DMS 273 (cell line): Measurements from ENCODE around the gene PPFIA2.

Experiments used
- DNase-seq: peaks from one replicate; lab custom pipeline; 2025; ENCODE audit not compliant: unreplicated experiment; lab: John Stamatoyannopoulos, UW

Gene PPFIA2

DNA sequence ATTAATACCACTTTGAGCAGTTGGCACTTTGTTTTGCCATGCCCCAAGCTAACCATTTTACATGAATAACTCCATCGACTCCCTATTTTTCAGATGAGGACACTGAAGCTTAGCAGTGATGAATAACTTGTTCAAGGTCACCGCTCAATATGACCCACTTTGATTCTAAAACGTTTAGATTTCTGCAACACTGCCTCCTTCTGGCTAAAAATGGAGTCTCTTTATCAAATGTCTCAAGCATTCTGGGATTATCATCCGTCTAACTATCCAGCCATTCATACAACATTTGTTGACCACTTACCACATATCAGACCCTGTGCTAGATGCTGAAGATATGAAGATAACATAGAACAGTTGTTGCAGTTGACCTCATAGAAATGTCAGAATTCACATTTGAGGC is 298.0 kb downstream of the PPFIA2 start:
- DNase-seq: peak; percentile 15

DNA sequence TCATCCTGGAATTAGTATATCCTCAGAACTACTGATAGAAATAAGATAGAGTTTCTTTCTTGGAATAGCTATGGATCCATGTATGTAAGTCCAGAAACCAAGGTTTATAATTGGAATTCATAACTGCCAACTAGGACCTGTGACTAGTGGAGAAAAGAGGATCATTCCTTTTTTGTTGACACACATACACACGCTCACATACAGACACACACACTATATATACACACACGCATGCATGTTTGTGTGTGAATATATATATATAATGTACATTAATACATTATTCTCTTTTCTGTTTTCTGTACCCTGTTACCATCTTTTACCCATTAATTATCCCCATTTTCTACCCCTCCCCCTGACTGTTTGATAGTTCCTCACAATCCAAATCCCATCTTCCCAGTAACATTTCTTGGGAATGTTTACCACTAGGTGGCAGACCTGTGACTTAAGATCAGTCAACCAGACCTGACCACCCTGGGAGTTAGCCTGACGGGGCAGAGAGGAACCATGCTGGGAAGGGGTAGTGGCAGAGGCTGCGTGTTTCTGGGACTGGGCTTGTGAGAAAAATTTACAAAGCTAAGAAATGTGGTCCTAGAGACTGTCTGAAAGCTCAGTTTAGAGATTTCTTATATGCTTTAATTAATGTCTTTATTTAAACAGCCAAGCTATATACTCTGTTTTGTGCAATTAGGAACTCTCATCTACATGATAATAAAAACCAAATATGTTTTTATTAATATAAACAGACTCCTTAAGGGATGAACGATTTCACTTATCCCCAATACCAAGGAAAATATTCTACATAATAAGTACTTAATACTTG is 308.0 kb downstream of the PPFIA2 start:
- DNase-seq: peak; percentile 89

DNA sequence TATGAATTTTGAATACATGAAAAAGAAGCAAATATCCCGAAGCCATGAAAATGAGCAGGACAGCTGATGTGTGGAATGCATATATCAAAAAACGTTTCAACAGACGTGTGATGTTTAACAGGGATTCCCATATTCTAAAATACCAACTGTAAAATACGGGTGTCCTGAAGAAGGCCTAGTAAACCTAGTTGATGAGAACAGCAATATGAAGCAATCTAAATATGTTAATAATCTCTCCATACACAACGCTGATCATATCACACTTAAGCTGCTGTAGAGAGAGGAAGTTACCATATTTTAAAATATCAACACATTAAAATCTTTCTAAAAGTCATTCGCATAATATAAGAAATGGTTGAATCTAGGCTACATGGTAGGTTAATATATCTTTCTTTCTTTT is 317.5 kb downstream of the PPFIA2 start:
- DNase-seq: no peak

DNA sequence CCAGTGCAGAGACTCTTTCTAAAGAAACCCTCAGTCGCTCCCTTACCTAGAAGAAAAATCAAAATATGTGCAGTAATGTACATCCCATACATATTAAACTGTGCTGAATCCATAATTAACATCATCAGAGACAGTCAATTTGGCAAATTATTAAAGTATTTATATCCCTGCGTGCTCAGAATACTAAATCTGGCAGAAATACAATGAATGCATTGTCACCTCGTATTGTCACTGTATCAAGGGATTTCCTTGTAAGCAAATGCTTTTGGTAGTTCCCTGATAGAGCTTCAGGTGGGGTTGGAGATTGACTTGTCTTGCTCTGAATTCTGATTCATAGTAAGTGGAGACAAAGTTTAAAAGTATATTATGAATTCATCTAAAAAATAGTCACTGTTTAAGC is 319.1 kb downstream of the PPFIA2 start:
- DNase-seq: no peak

DNA sequence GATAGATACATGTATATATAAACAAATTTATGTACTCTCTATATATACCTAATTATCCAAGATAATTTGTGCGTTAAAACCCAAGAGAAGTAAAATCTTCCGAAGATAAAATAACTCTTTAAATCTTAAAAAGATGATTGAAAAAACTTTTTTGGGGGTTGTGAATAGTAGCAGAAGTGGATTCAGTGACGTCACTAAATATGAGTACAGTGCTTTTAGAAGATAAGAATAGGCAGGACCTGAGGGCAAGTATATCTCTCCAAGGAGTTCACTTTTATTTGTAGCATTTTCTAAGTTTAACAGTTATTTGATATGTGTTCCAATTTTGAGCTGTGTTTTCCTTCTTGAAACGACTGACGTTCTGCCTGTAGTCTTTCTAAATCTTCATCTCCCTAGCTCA is 319.8 kb downstream of the PPFIA2 start:
- DNase-seq: no peak

DNA sequence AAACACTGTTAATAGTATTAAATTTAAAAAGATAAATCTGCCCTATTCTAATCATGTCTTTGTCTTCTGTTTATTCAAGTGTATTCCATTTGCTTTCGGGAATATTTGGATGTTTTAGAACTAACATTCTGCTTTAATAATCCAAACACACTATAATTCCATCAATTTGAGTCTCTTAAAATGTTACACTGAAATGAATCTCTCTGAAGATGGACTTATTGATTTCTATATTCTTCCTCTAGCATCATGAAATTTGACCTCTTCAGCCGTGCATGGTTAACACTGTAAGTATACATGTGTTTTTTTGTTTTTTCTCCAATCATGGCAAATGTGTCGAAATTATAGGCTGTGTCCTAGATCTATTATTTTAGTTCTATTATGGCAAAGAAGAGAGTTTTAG is 342.1 kb downstream of the PPFIA2 start:
- DNase-seq: no peak

DNA sequence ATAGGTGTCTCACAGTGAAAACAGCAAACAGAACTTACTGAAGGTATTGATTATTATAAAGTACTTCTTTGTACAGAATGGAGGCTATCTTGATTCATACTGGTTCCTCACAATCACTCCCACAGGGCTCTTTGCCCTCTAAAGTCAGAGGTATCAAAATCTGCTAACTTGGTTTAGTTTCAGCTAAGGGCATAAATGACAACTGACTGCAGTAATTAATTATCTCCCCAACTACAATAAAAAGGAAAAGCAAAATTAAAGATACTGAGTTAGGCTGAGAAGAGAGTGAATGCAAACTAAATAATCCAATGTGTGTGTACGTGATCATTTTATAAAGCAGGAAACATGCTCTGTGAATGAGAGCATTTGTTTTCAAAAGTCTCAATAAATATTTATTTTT is 342.6 kb downstream of the PPFIA2 start:
- no peak for DNase-seq

DNA sequence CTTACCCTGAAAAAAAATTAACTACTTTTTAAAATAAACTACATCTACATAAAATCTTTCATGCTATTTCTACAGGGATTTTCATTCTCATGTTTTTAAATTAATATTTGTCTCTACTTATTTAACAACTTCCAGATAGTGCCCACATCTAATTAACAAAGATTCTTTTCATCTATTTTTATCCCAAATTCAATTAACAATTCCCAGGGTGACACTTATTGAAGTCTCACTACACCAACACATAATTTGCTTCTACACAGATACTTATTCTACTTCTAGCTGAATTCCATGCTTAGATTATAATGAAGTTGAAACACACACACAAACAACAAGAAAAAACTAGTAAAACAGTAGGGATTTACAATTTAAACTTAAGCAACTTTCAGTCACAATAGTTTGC is 344.7 kb downstream of the PPFIA2 start:
- no peak for DNase-seq

DNA sequence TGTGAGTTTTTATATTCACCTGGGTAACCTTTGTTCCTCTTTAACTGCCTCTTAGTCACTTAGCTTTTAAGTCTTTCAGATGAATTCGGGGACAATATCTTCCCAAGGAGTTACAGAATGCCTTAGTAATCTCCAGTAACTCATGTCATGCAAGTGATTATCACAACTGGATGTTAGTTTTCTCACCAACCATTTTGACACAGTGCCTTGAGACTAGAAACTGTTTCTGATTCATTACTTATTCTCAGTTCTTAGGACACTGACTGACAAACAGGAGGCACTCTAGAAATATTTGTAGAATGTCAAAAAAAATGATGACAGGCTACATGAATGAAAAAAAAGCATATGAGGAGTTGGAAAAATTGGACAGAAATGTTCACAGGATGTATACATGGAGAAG is 346.2 kb downstream of the PPFIA2 start:
- no peak for DNase-seq

DNA sequence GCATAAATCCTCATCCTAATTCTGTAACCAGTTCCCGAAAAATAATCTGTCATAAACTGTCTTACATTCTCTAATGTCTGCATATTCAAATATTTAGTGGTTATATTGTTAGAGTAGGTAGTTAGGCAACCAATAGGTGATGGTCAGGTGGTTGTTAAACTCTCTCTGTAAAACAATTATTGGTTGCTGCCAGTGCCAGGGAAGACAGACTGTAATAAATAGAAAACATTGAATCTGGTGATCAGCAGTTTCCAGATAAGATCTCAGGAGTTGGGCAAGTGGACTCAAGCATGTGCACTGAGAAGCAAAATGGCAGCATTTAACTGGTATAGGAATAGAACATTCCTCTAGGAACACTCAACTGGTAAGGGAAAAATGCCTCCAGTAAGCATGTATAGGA is 355.8 kb downstream of the PPFIA2 start:
- DNase-seq: peak; percentile 0

DNA sequence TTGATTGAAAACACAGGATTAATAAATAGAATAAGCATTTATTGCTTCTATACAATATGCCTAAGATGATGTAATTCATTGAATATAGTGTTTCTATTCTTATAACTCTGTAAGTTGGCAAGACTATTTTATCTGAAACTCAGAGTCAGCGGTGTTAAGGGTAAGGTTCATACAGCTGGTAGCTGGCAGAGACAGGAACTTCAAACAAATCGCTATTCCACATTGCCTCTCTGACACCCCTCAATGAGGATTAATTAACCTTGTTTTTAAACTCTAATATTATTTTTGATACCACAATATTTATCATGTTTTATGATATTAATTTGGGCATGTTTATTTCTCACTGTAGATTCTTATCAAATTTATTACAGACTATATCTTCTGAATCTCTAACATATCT is 357.9 kb downstream of the PPFIA2 start:
- no peak for DNase-seq

DNA sequence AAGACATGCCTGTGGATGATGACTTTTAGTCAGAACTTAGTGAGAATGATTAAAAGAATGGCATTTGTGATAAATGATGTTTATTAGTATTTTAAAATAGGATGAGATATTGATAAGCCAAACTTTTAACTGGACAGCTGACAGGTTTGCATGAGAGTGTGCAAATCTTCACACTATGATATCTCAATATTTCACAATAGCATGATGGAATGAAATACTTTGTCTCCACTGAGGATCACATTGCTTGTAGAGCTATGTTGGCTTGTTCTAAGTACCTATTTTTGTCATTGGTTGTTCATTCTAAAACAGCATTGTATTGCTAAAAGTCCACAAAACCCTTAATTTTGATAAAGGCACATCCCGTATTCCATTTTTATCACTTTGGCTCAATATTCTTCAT is 359.1 kb downstream of the PPFIA2 start:
- DNase-seq: no peak

DNA sequence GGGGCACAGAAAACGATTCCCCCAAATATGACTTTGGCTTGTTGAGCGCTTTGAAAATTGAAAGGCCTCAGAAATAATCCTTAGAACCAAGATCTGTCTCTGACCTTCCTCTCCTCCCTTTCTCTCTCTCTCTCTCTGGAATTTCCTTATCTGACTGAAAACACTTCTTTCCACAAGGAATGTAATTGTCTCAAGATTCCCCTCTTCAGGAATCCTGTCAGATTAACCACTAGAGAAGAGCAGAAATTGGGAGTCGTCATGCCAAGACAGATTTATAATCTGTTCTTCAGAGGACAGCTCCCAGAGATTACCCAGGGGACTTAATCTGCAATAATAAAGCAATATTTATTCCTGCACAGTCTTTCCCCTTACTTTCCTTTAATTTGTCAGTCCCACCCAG is 363.7 kb downstream of the PPFIA2 start:
- no peak for DNase-seq

DNA sequence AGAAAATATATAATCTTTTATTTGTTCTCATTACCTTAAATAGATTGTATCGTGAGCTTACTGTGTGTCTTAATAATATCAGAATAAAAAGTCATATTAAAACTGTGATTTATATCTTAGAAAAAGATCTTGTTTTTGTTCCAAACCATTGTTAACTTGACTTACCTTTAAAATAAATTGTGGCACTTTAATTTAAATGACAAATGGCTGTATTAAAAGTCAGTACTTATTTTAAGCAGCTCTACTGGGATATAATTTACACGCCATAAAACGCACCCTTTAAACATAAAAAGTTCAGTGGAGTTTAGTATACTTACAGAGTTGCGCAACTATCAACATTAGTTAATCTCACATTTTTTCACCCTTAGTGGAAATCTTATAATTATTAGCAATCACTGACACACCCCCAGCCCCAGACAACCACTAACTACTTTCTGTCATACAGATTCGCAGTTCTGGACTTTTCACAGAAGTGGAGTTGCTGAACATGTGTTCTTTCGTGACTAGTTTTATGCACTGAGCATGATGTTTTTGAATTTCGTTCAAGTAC is 369.5 kb downstream of the PPFIA2 start:
- DNase-seq: no peak

DNA sequence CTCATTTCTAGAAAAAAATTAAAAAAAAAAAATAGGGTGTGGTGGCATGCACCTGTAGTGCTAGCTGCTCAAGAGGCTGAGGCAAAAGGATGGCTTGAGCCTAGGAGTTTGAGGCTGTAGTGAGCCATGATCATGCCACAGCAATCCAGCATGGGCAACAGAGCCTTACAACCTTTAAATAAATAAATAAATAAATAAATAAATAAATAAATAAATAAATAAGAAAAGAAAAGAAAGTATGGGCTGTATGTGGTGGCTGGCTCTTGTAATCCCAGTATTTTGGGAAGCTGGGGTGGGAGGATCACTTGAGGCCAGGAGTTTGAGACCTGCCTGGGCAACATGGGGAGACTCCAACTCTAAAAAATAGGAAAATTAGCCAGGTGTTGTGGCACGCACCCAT is 373.0 kb downstream of the PPFIA2 start:
- DNase-seq: no peak

DNA sequence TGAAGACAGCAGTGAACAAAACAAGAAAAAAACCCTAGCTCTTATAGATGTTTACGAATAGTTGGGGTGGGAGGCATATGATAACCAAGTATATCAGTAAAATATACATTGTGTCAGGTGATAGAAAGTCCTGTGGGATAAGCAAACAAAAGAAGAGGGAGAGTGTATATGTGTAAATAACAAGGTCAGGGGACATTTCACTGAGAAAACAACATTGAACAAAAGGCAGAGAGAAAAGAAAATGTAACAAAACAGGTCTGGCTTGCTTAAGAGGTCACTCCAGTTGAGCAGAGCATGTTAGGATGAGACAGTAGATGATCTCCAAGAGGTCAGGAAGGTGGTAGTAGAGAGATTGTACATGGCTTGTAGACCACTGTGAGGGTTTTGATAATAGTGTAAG is 377.2 kb downstream of the PPFIA2 start:
- no peak for DNase-seq

DNA sequence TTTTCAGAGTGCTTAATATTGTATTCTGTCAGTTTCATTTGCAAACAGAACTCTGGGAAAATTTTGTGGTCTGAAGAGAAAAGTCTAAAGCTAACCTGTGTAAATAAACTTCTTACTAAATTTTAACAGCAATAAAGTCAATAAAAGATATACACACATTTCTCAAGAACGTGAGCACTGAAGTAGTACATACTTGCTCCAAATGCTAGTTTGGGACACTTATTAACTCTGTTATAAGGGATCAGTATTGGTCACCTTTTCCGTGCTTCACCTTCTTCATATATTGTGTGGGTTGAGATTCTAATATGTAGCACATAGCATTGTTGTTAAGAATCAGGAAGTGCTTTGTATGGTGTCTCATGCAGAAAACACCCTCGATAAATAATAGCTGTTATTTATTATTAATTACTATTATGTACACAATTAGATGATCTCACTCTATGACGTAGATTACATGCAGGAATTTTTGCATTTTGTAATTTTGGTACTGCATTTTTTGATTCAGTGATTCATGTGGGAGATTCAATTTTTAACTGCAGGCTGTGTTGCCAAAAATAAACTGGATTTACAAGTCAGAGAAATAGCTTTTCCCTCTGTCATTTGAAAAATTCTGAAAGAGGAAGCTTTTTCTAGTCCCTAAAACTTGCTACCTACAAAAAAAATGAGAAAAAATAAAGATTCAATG is 380.4 kb downstream of the PPFIA2 start:
- no peak for DNase-seq

DNA sequence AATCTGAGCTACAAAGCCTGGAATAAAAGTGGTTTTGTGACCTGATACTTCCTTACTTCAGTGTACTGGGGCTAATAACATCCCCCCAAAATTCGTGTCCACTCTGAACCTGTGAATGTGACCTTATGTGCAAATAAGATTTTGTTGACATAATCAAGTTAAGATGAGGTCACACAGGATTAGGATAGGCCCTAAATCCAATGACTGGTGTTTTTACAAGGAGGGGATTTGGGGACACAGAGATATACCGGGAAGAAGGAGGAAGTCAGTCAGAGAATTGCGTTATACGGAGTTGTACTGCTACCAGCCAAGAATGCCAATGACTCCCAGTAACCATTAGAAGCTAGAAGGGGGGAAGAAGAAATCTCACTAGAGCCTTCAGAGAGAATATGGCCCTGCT is 381.4 kb downstream of the PPFIA2 start:
- no peak for DNase-seq

DNA sequence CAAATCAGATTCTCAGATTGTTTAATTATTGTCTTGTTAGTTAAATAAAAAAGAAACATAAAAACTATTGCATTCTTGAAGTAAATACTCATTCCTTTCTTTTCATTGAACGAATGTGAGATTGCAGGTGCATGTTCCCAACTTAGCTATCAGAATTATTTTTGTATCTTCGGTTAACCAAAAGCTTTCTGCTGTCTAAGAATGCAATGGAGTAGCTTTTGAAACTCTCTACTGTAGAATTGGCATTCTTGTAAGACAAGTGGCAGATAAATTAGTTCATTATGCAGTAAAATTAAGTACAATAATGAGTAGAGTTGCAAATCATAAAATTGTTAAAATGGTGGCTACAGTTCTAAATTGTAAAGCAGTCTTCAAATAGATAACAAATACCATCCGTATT is 383.2 kb downstream of the PPFIA2 start:
- no peak for DNase-seq

DNA sequence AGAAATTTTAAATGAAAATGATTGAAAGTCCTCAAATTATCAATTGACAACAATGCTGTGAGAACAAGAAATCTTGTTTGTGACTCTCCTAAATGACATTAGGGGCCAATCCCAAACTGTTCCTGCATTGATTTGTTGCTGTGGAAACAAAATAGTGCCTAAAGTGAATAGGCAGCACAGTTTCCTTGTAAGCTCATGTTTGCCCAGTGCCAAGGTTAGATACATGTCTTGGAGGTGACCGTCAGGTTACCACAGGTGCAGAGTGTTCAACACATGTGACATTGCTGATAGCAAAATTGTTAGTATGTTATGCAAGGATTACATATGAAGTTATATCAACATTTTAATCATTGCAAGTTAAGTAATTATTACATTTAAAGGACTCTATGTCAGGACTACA is 388.7 kb downstream of the PPFIA2 start:
- DNase-seq: no peak

DNA sequence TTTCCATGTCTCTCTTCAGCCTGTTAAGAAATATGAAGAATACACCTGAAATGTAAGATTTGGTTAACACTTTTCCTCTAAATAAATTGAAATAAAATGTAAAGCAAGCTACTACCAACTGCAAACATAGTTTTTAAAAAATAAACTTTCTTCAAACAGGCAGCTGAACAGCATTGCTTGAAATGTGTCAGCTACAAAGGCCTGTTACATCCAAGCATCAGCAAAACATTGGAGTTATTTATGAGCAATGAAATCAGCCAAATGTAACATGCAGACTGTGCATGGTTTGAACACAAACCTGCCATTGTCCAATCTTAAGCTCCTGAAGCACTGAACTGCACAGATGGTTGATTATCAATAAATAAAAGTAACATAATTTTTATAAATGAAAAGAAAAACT is 390.0 kb downstream of the PPFIA2 start:
- DNase-seq: no peak

DNA sequence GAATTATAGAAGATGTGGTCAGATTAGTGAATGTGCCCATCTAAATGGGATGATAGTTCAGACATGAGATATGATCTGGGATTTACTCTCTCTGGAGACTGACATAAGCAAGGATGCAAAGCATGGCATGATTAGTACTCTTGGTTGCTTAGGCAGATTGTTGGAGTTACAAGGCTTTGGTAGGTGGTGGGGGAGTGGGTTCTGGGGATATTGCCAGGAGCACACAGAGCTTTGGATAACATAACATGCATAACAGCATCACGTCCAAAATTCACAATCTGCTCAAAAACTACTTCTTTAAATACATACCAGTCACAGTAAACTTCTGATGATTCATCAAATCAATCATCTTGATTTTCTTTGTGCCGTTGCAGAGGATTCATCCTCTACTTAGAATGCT is 393.9 kb downstream of the PPFIA2 start:
- DNase-seq: no peak

DNA sequence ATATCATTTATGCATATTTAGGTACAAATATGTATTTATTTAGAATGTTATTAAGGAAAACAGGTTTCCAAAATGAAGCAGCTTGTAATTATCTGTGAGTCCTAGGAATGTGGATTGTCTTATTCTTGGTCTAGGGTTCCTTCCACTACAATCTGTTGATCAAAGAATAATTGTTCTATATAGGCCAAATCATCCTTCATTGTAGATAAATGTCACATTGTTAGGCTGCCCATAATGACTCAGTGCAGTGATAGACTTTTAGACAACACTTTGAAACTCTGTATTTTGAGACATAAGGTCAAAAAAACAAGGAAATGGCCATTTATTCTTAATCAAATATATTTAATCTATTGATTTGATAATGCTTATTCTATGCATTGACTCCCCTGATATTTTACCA is 398.2 kb downstream of the PPFIA2 start:
- no peak for DNase-seq
